Thoracic aorta (tissue), 2 donors: ENCODE data around the gene PLEKHH3. TPM values are rescaled to one million over a fixed set of nuclear protein-coding genes. Genes with fewer than 3 reads are reported as not detected.

Experiments
- ATAC-seq: fragments of 150-250 bp; one replicate; pipeline ENCODE4 v1.8.0; 2017; ENCODE audit warnings: low read depth; ENCODE audit not compliant: insufficient number of reproducible peaks, low FRiP score
- DNase-seq: peaks from one replicate; pipeline ENCODE4 v3.0.0-alpha.2; 2020; ENCODE audit warnings: low spot score
- H3K27ac ChIP-seq, 2 donors: fragments of 200-600 bp; sonication (generic); 1 replicate in 1 of 2; 2 replicates in 1 of 2; pipeline ENCODE4 v1.5.1; 2016; ENCODE audit warnings: mild to moderate bottlenecking in 2 of 2, moderate library complexity in 2 of 2
- H3K27me3 ChIP-seq: fragments of 200-600 bp; sonication (generic); replicated peaks from 2 replicates; pipeline ENCODE4 v1.6.0; 2016; ENCODE audit warnings: mild to moderate bottlenecking; ENCODE audit not compliant: insufficient read depth
- H3K36me3 ChIP-seq: fragments of 200-600 bp; sonication (generic); one replicate; pipeline ENCODE4 v1.5.1; 2016
- H3K4me1 ChIP-seq, 2 donors: fragments of 200-600 bp; sonication (generic); 1 replicate in 1 of 2; 2 replicates in 1 of 2; pipeline versions ENCODE4 v1.5.1 to v1.6.0; 2016; ENCODE audit warnings: low read depth in 2 of 2, mild to moderate bottlenecking in 1 of 2; ENCODE audit not compliant: control insufficient read depth in 1 of 2
- H3K4me3 ChIP-seq: fragments of 200-600 bp; sonication (generic); 2 replicates; pipeline ENCODE4 v1.5.1; 2016; ENCODE audit warnings: mild to moderate bottlenecking
- H3K9me3 ChIP-seq: fragments of 200-600 bp; sonication (generic); 2 replicates; pipeline ENCODE4 v1.5.1; 2016
- total RNA-seq, 2 donors: library from RNA; depleted of rRNA; stranded (reverse); fragments of >200 nt; gene quantifications; one replicate each; pipeline versions ENCODE4 v1.1.0 to v1.2.3, GENCODE V29; 2016
- TF ChIP-seq, protein P1 (sequence below): fragments of 200-600 bp; sonication (generic); IDR thresholded peaks from one replicate; pipeline ENCODE4 v1.5.1; 2019; ENCODE audit warnings: antibody characterized with exemption

PLEKHH3 gene
- total RNA-seq, 2 donors from 2014 or later = 54.8 to 59.2 TPM

DNA sequence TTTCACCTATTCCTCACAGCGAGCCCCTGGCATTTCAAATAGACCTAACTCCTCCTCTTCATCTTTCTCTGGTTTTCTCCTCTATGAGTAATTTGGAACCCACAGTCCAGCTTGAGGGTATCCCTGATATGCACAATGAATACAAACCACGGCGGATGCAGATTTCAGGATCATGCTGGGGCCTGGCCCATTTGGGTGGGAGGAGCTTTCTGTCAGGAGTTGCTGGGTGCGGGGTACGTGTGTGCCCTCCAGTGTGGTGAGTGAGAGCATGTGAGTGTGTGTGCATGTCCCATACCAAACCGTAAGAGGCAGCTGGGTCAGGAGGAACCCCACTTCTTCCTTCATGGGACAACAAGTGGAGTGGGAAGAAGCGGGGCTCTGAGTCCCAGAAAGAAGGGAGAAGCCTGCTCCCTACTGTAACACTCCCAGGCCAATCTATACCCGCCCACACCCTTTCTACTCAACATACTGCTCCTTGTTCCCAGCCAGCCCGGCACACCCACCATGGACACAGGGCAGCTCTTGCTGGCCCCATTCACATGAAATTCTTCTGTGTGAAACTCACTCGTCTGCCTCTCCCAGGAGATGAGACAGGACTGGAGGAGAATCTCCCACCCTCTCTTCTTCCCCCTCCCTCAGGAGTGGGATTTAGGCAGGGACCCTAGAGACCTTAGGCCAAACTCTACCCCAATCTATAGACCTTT is 23.9 kb upstream of the PLEKHH3 start:
- Histone ChIP-seq H3K4me3 (no peak overlapping the region), H3K27ac (no peak overlapping the region), H3K4me1 (no peaks in the 10 kb centered on the region), H3K27me3 (no peaks in the 10 kb centered on the region), H3K9me3 (no peaks in the 10 kb centered on the region), H3K36me3 (peaks cover 51% of the 10 kb centered on the region)
- TF ChIP-seq, protein P1, sequence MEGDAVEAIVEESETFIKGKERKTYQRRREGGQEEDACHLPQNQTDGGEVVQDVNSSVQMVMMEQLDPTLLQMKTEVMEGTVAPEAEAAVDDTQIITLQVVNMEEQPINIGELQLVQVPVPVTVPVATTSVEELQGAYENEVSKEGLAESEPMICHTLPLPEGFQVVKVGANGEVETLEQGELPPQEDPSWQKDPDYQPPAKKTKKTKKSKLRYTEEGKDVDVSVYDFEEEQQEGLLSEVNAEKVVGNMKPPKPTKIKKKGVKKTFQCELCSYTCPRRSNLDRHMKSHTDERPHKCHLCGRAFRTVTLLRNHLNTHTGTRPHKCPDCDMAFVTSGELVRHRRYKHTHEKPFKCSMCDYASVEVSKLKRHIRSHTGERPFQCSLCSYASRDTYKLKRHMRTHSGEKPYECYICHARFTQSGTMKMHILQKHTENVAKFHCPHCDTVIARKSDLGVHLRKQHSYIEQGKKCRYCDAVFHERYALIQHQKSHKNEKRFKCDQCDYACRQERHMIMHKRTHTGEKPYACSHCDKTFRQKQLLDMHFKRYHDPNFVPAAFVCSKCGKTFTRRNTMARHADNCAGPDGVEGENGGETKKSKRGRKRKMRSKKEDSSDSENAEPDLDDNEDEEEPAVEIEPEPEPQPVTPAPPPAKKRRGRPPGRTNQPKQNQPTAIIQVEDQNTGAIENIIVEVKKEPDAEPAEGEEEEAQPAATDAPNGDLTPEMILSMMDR = no peak
- ATAC-seq (no peak), DNase-seq (no peak)

GRCh38 chr17:42699415-42699740 is 22.6 kb upstream of the PLEKHH3 start:
- H3K4me3 ChIP-seq = no peak overlapping the region
- no peaks in the 10 kb centered on the region for H3K9me3 ChIP-seq
- no peak for ATAC-seq
- no peaks in the 10 kb centered on the region for H3K27me3 ChIP-seq
- H3K36me3 ChIP-seq = peaks cover 39% of the 10 kb centered on the region
- H3K27ac ChIP-seq = no peak overlapping the region
- TF ChIP-seq, protein P1 = no peak
- DNase-seq = no peak
- H3K4me1 ChIP-seq = no peaks in the 10 kb centered on the region

- Histone ChIP-seq H3K36me3 (peaks cover 36% of the 10 kb centered on the region), H3K4me1 (no peaks in the 10 kb centered on the region), H3K27me3 (no peaks in the 10 kb centered on the region), H3K27ac (no peak overlapping the region), H3K9me3 (no peaks in the 10 kb centered on the region), H3K4me3 (no peak overlapping the region)
- TF ChIP-seq, protein P1 = no peak
- no peak for ATAC-seq
- DNase-seq = no peak
Measured at GRCh38 chr17:42698736-42699414, 22.1 kb upstream of the PLEKHH3 start.

- no peak overlapping the region for H3K4me3 ChIP-seq
- TF ChIP-seq, protein P1 = no peak
- DNase-seq (no peak), ATAC-seq (no peak)
- H3K27ac ChIP-seq = no peak overlapping the region
- no peaks in the 10 kb centered on the region for H3K4me1 ChIP-seq
- no peaks in the 10 kb centered on the region for H3K27me3 ChIP-seq
- H3K9me3 ChIP-seq = no peaks in the 10 kb centered on the region
- peaks cover 28% of the 10 kb centered on the region for H3K36me3 ChIP-seq
Measured at GRCh38 chr17:42697108-42697811, 20.5 kb upstream of the PLEKHH3 start.

DNA sequence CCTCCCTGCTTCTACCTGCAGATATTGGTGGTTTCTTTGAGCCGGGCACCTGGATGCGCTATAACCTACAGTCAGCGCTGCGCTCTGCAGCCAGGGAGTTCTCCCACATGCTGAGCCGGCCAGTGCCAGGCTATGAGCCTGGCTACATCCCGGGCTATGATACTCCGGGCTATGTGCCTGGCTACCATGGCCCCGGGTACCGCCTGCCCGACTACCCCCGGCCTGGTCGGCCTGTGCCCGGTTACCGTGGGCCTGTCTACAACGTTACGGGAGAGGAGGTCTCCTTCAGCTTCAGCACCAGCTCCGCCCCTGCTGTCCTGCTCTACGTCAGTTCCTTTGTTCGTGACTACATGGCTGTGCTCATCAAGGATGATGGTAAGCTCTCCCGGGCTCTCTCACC is 18.7 kb upstream of the PLEKHH3 start:
- H3K36me3 ChIP-seq = peaks cover 24% of the 10 kb centered on the region
- no peaks in the 10 kb centered on the region for H3K27me3 ChIP-seq
- H3K9me3 ChIP-seq = no peaks in the 10 kb centered on the region
- TF ChIP-seq, protein P1 = no peak
- ATAC-seq = no peak
- H3K27ac ChIP-seq = no peak overlapping the region
- no peak for DNase-seq
- H3K4me1 ChIP-seq = no peaks in the 10 kb centered on the region
- H3K4me3 ChIP-seq = no peak overlapping the region
